ENCODE results near the gene CKMT1B.
"Not testable (repeated sequence)": the region's sequence is repeated elsewhere in the genome, so short reads cannot be mapped to it uniquely, and the experiment has no call there.

CKMT1B gene

DNA sequence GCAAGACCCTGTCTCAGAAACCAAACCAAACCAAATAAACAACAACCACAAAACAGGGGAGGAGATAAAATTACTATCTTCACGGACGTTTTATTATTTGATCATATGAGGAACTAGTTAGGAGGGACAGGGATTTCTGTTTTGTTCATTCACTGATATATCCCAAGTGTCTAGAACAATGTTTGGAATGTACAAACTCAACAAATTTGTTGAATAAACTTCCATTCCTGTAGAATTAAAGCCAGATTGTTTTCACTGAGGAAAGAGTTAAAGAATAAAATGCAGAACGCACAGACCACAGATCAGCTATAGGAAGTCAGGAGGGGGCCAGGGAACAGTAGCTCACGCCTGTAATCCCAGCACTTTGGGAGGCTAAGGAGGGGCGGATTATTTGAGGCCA lies 31.3 kb downstream of the CKMT1B start:
- no peak for DNase-seq (ENCODE audit: extremely low spot score)
- ChIA-PET POLR2A (no interaction called here), CTCF (no interaction called here)
- TF ChIP-seq ELF4 (IDR thresholded peaks at IDR 0.05) (no peak), SP1 (IDR thresholded peaks at IDR 0.05) (no peak), HDGF (IDR thresholded peaks at IDR 0.05; ENCODE audit: borderline replicate concordance) (no peak), FOXA1 (IDR thresholded peaks at IDR 0.05) (no peak), NFRKB (IDR thresholded peaks at IDR 0.05) (no peak), L3MBTL2 (conservative IDR thresholded peaks at IDR 0.05) (no peak), FOXK2 (IDR thresholded peaks at IDR 0.05) (no peak), ZNF384 (IDR thresholded peaks at IDR 0.05) (no peak), TARDBP (IDR thresholded peaks at IDR 0.05) (no peak), BHLHE40 (IDR thresholded peaks at IDR 0.05; ENCODE audit: borderline replicate concordance) (no peak), ARNT (IDR thresholded peaks at IDR 0.05) (no peak), FOXM1 (IDR thresholded peaks at IDR 0.05; ENCODE audit: borderline replicate concordance) (no peak), SUZ12 (IDR thresholded peaks at IDR 0.05) (no peak), CTBP1 (IDR thresholded peaks at IDR 0.05; ENCODE audit: borderline replicate concordance) (no peak), LEF1 (IDR thresholded peaks at IDR 0.05; ENCODE audit: borderline replicate concordance) (no peak)
- TF ChIP-seq, protein P1, sequence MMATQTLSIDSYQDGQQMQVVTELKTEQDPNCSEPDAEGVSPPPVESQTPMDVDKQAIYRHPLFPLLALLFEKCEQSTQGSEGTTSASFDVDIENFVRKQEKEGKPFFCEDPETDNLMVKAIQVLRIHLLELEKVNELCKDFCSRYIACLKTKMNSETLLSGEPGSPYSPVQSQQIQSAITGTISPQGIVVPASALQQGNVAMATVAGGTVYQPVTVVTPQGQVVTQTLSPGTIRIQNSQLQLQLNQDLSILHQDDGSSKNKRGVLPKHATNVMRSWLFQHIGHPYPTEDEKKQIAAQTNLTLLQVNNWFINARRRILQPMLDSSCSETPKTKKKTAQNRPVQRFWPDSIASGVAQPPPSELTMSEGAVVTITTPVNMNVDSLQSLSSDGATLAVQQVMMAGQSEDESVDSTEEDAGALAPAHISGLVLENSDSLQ (IDR thresholded peaks at IDR 0.05) = no peak

DNA sequence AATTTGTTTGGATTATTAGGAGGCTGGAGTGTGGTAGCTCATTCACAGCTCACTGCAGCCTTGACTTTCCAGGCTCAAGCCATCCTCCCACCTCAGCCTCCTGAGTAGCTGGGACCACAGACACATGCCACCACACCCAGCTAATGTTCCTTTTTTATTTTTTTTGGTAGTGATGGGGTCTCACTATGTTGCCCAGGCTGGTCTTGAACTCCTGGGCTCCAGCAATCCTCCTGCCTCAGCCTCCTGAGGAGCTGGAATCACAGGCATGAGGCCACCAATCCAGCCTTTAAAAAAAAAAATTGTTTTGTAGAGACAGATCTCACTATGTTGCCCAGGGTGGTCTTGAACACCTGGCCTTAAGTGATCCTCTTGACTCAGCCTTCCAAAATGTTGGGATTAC lies 33.1 kb downstream of the CKMT1B start:
- POLR2A ChIA-PET; CTCF ChIA-PET; DNase-seq (ENCODE audit: extremely low spot score): not testable (repeated sequence)

DNA sequence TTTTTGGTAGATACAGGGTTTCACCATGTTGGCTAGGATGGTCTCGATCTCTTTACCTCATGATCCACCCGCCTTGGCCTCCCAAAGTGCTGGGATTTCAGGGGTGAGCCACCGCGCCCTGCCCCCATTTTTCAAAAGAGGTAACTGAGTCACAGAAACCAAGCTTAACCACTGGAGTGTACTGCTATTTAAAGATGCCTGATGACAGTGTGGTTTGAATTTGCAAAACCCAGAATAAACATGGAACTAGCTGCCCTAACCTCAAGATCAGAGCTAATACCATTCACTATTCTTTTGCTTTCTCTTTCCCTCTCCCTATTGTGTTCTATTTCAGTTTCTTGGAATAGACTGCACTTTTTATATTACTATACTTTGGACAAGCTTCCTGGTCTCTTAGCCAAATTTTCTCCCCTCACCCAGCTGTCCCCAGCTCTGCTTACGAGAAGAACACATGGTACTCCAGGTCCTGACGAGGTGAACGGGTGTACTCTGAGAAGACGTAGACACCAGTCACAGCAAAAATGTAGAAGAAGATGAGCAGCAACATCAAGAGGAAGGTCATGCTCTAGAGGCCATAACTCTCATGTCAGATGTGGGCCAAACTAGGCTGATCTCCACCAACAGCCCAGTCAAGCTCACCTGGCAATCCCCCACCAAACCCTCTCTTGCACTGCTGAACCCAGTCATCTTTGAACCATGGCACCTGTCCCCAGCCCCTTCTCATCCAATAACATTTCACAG lies 44.8 kb downstream of the CKMT1B start:
- DNase-seq (ENCODE audit: extremely low spot score); POLR2A ChIA-PET; CTCF ChIA-PET: not testable (repeated sequence)
